GM23338 (cell line): ENCODE results near the gene LDLRAD3.

Source experiments
- CTCF ChIP-seq, 2 experiments: fragments of 200-600 bp in 1 of 2; sonication (generic) in 1 of 2; conservative IDR thresholded peaks; 2 replicates each; pipeline versions ENCODE4 v1.5.1 to v1.6.1; 2016 to 2017; ENCODE audit warnings: antibody characterized with exemption in 2 of 2, low read depth in 2 of 2, mild to moderate bottlenecking in 2 of 2, moderate library complexity in 1 of 2
- EZH2 ChIP-seq: fragments of 200-600 bp; sonication (generic); IDR thresholded peaks from one replicate; pipeline ENCODE4 v1.8.0; 2017; ENCODE audit warnings: antibody characterized with exemption, mild to moderate bottlenecking, low read depth; ENCODE audit not compliant: unreplicated experiment
- EZH2phosphoT487 ChIP-seq: fragments of 200-600 bp; sonication (generic); IDR thresholded peaks from one replicate; pipeline ENCODE4 v1.8.1; 2018; ENCODE audit warnings: antibody characterized with exemption; ENCODE audit not compliant: unreplicated experiment
- JUNB ChIP-seq: IDR thresholded peaks from one replicate; pipeline ENCODE4 v1.6.1; 2016; ENCODE audit warnings: antibody characterized with exemption; ENCODE audit not compliant: unreplicated experiment
- POLR2AphosphoS5 ChIP-seq: IDR thresholded peaks from 2 replicates; pipeline ENCODE4 v1.6.1; 2016; ENCODE audit warnings: antibody characterized with exemption, low read depth
- STAT1 ChIP-seq: IDR thresholded peaks from one replicate; pipeline ENCODE4 v1.6.1; 2016; ENCODE audit warnings: antibody characterized with exemption; ENCODE audit not compliant: unreplicated experiment
- TF ChIP-seq, protein P1 (sequence below): IDR thresholded peaks from one replicate; pipeline ENCODE4 v1.6.1; 2018; ENCODE audit warnings: antibody characterized with exemption; ENCODE audit not compliant: unreplicated experiment
- TF ChIP-seq, protein P2 (sequence below): fragments of 250-450 bp; sonication (Bioruptor Pico); IDR thresholded peaks from 2 replicates; pipeline ENCODE4 v1.5.0; 2020; ENCODE audit warnings: mild to moderate bottlenecking, moderate library complexity

DNA sequence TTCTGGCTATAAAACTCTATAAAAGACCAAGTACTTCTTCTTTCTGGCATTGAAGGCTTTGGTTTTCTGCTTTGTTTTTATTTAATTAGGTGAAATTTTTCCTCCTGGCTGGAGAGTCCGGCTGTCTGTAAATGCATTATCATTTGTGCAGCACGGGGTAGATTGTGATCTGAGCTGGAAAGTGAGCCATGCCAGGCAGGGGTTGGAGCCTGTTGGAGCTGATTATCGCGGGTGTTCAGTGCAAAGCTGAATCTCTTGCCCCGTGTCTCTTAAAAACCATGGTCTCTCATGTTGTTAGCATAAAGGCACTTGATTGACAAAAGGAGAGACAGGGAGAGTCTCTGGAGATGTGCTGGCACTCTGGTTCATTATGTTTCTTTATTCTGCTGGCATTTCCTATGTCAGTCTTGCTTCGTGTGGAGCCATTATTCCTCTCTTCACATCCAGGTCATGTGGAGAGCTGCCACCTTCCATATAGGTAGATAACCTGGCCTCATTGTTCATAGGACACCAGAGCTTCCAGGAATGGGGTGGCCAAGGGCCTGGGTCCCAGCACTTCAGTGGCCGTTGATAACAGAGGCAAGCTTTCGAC, 75.2 kb downstream of the LDLRAD3 start:
- no peak for TF ChIP-seq EZH2phosphoT487
- TF ChIP-seq CTCF (conservative IDR thresholded peaks at IDR 0.05; ENCODE audit: low read depth in 2 of 2), result no peak
- no peak for TF ChIP-seq POLR2AphosphoS5
- TF ChIP-seq, protein P1, sequence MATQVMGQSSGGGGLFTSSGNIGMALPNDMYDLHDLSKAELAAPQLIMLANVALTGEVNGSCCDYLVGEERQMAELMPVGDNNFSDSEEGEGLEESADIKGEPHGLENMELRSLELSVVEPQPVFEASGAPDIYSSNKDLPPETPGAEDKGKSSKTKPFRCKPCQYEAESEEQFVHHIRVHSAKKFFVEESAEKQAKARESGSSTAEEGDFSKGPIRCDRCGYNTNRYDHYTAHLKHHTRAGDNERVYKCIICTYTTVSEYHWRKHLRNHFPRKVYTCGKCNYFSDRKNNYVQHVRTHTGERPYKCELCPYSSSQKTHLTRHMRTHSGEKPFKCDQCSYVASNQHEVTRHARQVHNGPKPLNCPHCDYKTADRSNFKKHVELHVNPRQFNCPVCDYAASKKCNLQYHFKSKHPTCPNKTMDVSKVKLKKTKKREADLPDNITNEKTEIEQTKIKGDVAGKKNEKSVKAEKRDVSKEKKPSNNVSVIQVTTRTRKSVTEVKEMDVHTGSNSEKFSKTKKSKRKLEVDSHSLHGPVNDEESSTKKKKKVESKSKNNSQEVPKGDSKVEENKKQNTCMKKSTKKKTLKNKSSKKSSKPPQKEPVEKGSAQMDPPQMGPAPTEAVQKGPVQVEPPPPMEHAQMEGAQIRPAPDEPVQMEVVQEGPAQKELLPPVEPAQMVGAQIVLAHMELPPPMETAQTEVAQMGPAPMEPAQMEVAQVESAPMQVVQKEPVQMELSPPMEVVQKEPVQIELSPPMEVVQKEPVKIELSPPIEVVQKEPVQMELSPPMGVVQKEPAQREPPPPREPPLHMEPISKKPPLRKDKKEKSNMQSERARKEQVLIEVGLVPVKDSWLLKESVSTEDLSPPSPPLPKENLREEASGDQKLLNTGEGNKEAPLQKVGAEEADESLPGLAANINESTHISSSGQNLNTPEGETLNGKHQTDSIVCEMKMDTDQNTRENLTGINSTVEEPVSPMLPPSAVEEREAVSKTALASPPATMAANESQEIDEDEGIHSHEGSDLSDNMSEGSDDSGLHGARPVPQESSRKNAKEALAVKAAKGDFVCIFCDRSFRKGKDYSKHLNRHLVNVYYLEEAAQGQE, result no peak
- no peak for TF ChIP-seq JUNB
- no peak for TF ChIP-seq STAT1
- TF ChIP-seq, protein P2, sequence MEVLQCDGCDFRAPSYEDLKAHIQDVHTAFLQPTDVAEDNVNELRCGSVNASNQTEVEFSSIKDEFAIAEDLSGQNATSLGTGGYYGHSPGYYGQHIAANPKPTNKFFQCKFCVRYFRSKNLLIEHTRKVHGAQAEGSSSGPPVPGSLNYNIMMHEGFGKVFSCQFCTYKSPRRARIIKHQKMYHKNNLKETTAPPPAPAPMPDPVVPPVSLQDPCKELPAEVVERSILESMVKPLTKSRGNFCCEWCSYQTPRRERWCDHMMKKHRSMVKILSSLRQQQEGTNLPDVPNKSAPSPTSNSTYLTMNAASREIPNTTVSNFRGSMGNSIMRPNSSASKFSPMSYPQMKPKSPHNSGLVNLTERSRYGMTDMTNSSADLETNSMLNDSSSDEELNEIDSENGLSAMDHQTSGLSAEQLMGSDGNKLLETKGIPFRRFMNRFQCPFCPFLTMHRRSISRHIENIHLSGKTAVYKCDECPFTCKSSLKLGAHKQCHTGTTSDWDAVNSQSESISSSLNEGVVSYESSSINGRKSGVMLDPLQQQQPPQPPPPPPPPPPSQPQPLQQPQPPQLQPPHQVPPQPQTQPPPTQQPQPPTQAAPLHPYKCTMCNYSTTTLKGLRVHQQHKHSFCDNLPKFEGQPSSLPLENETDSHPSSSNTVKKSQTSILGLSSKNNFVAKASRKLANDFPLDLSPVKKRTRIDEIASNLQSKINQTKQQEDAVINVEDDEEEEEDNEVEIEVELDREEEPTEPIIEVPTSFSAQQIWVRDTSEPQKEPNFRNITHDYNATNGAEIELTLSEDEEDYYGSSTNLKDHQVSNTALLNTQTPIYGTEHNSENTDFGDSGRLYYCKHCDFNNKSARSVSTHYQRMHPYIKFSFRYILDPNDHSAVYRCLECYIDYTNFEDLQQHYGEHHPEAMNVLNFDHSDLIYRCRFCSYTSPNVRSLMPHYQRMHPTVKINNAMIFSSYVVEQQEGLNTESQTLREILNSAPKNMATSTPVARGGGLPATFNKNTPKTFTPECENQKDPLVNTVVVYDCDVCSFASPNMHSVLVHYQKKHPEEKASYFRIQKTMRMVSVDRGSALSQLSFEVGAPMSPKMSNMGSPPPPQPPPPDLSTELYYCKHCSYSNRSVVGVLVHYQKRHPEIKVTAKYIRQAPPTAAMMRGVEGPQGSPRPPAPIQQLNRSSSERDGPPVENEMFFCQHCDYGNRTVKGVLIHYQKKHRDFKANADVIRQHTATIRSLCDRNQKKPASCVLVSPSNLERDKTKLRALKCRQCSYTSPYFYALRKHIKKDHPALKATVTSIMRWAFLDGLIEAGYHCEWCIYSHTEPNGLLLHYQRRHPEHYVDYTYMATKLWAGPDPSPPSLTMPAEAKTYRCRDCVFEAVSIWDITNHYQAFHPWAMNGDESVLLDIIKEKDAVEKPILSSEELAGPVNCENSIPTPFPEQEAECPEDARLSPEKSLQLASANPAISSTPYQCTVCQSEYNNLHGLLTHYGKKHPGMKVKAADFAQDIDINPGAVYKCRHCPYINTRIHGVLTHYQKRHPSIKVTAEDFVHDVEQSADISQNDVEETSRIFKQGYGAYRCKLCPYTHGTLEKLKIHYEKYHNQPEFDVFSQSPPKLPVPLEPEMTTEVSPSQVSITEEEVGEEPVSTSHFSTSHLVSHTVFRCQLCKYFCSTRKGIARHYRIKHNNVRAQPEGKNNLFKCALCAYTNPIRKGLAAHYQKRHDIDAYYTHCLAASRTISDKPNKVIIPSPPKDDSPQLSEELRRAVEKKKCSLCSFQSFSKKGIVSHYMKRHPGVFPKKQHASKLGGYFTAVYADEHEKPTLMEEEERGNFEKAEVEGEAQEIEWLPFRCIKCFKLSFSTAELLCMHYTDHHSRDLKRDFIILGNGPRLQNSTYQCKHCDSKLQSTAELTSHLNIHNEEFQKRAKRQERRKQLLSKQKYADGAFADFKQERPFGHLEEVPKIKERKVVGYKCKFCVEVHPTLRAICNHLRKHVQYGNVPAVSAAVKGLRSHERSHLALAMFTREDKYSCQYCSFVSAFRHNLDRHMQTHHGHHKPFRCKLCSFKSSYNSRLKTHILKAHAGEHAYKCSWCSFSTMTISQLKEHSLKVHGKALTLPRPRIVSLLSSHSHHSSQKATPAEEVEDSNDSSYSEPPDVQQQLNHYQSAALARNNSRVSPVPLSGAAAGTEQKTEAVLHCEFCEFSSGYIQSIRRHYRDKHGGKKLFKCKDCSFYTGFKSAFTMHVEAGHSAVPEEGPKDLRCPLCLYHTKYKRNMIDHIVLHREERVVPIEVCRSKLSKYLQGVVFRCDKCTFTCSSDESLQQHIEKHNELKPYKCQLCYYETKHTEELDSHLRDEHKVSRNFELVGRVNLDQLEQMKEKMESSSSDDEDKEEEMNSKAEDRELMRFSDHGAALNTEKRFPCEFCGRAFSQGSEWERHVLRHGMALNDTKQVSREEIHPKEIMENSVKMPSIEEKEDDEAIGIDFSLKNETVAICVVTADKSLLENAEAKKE (CRISPR knock-in tag), result no peak
- TF ChIP-seq EZH2, result no peak
